ENCODE results near the gene CAMSAP2.

The CAMSAP2 gene

DNA sequence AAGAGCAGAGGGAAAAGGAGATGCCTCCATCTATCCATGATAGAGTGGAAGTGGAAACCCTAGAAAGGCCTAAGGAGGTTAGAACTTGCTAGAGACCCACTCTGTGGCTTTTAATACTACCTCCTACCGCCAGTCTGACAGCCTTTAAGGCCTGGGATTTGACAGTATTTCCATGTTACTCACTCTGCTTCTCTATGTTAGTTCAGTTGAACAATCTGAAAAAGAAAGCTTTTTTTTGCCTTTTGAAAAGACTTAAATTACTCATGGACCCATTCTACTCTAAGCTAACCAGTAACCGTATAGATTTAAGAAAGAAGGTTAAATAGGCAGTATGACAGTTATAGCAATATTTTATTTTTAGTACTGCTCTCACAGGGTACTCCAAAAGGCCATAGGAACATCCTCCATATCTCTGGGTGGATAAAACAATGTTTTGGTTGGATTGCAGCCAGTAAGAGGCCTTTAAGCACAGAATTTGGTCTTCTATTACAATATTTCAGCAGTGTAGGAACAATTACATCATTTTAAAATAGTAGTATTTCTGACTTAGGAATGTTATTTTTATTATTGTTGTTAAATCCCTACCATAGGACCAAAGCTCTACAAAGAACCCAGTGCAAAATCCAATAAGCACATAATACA, 118.1 kb downstream of the CAMSAP2 start:
- FAIRE-seq, result no peak

DNA sequence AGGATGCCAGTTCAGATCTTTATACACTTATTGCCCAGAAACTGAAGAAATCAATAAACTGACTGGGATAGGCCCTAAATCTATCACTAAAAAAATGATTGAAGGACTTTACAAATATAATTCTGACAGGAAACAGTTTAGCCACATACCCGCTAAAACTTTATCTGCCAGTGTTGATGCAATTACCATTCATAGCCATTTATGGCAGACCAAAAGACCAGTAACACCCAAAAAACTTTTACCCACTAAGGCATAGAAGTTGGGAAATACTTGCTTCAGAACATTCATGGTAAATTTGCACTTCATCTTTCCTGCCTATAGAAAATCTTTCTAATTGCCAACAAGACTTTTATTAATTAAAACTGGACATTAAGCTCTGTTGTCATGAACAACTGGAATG, 119.1 kb downstream of the CAMSAP2 start:
- no peak for FAIRE-seq

DNA sequence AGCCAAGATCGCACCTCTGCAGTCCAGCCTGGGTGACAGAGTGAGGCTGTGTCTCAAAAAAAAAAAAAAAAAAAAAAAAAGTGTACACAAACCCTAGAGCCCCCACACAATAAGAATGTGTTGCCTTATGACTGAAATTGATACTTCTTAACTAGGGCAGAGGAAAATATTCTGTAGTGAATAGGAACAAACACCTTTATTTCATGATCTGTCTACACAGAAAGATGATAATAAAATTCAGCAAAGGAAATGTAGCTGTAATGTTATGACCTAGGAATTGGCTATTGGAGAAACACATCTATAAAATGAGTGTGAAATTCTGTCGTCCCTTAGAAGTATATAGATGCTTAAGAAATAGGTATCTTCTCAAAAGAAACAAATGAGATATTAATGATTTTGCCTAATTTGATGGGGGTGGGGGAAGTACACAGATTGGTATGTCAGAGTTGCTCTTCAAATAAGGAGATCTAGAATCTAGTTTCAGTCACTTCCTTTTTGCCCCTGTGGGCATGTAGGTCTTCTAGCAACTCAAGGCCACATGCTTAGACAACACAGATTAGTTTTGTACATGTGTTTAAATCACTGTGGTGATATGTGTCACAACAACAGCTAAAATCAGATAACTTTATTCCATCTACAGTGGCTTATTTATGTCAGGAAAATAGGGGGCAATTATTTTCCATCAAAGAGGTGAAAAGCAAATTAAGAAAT, 123.4 kb downstream of the CAMSAP2 start:
- FAIRE-seq, result no peak

DNA sequence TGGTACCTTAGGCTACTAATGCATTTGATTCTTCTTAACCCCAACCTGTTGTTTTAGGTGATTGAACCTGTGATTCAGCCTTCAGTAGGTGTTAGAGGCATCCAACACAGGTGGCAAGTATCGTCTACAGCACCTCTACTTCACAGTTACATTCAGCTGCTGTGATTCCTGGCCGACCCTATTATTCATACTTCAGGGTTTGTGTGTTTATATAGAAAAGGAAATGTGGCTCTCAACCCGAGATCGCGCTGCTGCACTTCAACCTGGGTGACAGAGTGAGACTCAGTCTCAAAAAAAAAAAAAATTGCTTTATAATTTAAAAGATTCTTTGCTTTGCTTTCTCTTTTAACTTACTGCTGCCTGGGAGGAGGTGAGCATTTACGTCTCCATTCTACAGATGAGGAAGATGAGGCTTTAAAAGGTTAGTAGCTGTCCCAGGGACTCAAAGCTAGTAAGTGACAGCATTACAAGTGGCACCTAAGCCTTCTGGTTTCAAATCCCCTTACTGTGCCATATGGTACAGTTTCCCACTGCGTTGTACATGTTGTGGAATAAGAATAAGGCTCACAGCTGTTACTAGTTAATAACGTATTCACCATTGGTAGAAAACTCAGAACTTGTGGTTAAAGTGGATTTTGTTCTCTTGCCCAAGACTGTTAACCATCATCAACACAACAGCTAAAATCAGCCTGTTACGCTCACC, 124.2 kb downstream of the CAMSAP2 start:
- FAIRE-seq, result no peak

DNA sequence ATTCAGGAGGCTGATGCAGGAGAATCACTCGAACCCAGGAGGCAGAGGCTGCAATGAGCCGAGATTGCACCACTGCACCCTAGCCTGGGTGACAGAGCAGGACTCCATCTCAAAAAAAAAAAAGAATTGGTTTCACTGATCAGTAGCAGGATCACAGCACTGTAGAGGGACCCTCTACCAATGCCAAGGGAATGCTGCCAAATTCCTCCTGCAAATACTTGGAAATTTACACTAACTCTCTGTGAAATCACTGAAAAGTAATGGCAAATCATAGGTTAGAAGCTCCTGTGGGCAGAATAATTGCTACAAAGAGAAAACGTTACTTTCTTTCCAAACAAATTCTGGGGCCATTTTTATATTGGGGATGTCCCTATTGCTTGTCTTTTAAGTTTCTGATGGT, 127.4 kb downstream of the CAMSAP2 start:
- no peak for FAIRE-seq

DNA sequence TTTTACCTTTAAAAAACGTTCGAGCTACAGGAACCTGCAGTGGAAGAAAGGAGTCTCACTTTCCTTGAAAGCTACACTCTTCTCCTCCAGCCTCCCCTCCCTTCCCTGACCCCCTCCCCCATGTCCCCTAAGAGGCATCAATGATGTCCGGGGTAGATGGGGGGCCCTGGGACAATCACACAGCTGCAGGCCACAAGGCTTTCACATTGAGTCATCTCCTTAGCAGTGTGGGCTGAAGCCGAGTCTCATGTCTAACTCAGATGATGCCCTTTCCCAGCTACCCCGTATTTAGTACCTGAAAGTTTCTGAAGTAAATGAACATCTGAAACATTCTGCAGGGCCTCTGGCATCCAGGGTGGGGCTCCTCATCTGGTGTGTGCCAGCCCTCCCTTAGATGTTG, 127.8 kb downstream of the CAMSAP2 start:
- no peak for FAIRE-seq

DNA sequence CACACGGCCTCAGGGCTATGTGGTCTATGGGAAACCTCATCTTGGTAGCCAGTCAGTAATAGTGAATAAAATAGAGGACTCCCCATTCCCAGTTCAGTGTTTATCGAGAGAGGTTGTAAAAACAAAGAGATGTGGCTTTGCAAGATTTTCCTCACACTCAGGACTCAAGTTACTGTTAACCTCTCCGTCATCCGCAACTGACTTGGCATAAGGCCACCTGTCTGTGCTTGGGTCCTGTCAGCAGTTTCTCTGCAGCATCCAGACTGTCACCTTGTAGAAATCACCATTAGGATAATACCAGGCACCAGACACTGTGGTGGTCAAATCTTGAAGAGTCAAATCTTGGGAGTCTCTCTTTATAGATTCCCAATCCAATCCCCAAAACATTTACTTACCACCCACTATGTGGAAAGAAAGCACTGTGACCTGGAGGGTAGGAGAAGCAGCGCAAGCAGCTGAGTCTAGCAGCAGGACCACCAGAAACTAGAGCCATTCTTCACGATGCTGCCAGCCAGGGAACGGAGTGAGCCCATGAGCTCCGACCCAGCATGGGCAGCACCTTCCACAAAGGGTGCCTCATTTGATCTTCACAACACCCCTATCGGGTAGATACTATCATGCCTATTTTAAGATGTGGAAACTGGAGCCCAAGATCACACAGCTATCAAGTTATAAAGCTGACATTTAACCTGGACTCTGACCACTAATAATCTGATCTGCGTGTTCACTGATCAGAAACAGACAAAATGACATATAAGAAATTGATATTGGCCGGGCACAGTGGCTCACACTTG, 128.5 kb downstream of the CAMSAP2 start:
- no peak for FAIRE-seq

DNA sequence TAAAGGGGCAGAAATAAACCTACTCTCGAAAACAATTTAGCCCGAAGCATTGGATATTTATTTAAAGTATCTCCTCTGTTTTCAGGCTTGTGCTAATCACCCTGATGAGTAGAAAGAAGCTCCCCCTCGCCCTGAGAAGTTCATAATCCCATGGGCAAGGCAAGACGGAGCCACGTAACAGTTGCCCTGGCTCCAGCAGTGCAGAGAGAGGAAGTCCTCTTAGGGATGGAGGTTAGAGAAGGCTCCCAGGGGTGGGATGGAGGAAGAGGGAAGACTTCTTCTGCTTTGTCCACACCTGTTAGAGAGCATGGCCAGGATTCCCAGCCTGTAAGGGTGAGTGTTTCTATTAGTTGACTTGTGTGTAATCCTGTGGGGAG, 130.7 kb downstream of the CAMSAP2 start:
- FAIRE-seq, result no peak

DNA sequence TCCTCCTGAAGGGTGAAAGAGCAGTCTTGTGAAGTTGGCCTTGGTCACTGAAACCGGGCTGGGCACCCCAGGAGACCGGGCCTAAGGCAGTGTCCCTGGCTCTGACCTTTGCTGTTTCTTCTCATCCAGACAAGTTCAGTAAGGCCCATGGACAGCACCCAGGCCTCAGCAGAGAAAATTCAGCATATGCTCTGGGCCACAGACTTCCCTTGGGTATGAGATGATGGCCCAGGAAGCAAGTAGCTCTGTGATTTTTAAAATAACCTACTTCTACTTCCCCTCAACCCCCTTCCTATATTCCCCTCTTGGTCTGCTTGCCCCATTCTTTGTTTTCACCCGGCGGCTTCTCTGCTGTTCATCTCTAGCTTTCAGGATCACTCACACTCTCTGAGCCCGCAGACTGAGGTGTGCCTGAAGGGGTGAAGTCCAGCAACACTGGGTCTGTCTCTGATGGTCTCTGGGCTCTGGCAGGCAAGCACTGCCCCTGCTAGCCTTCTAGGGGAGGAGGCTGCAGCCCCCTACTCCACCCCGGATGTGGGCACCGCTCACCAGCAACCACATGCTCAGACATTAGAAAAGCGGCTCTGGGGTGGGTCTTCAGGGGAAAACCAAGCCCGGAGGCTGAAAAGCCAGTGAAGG, 131.2 kb downstream of the CAMSAP2 start:
- FAIRE-seq, result no peak

DNA sequence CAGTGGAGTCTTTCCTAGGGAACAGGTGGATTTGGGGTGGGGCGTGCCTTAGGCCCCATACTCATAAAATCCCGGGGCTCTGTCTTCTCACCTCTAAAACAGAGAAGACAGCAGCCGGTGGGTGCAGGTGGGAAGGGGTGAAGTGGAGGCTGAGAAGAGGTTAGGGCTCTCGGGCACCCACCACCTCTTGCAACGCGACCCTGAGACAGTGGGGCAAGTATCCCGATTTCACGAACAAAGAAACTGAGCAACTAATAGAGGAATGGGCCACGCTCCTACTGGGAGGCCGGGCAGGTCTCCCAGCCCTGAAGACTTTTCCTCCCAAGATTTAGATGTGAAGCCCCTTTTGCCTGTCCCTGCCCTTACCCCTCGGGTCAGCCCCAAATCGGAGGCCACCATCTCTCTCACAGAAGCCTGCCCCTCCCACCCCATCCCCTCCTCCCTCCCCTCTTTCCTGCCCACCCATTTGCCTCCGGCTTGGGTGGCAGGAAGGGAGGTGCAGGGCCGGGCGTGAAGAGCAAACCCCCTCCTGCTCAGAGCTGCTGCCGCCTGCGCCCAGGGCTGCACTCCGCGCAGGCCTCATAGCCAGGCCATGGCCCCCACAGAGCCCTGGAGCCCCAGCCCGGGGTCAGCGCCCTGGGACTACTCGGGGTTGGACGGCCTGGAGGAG, 133.9 kb downstream of the CAMSAP2 start, which contains the start of gene GPR25:
Gene GPR25 (plus strand): TSS at position 536 of the 670 bp plus-strand sequence. CDS start 57 bp downstream, at position 593.
- FAIRE-seq, result no peak

DNA sequence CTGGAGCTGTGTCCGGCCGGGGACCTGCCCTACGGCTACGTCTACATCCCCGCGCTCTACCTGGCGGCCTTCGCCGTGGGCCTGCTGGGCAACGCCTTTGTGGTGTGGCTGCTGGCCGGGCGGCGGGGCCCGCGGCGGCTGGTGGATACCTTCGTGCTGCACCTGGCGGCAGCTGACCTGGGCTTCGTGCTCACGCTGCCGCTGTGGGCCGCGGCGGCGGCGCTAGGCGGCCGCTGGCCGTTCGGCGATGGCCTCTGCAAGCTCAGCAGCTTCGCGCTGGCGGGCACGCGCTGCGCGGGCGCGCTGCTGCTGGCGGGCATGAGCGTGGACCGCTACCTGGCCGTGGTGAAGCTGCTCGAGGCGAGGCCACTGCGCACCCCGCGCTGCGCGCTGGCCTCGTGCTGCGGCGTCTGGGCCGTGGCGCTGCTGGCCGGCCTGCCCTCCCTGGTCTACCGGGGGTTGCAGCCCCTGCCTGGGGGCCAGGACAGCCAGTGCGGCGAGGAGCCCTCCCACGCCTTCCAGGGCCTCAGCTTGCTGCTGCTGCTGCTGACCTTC, 134.5 kb downstream of the CAMSAP2 start:
- FAIRE-seq, result no peak

DNA sequence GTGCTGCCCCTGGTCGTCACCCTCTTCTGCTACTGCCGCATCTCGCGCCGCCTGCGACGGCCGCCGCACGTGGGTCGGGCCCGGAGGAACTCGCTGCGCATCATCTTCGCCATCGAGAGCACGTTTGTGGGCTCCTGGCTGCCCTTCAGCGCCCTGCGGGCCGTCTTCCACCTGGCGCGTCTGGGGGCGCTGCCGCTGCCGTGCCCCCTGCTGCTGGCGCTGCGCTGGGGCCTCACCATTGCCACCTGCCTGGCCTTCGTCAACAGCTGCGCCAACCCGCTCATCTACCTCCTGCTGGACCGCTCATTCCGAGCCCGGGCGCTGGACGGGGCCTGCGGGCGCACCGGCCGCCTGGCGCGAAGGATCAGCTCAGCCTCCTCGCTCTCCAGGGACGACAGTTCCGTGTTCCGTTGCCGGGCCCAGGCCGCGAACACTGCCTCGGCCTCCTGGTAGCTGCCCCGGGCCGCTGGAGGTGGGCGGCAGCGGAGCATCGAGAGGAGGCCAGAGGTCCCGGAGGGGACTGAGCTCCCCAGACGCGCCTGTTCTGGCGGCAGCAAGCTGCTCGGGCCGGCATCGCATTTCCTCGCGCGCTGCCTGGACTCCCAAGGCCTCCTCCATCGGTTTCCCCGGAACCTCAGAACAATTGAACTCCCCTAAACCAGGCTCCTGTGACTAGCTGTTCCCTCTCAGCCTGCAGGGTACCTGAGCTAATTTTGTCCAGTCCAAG, 135.1 kb downstream of the CAMSAP2 start:
- FAIRE-seq, result no peak

DNA sequence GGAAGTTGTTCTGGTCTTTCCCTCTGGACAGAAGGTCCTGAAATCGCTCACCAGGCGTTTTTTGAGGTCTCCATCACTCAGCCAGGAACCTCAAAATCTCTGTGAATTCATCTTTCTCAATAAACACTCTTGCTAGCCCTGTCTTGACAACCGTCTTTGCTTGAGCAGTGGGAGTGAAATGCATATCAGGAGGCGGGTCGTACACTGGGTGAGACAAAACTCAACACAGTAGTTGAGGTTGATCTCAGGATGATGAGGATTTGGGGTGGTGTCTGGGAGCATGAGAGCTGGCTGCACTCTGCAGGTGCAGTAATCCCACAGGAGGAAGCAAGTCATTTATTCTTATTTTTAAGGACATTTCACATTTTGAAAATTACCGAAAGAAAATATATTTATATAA, 136.0 kb downstream of the CAMSAP2 start:
- FAIRE-seq, result no peak

DNA sequence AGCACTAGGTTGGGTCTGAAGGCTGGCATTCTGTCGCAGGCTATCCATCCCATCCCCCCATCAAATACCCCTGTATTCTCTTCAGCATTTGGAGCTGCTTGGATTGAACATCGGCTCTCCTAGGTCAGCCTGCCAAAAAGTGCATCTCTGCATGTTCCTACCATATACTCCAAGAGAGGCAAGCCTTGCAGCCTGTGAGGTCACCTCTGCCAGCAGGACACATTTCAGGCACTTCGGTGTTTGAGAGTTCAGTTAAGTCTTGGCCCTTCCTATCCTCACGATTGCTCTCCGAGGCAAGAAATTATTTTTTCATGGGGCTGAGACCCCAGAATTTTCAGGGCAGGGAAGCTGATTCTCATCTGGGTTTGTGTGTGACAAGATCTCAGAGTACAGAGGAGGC, 136.7 kb downstream of the CAMSAP2 start:
- no peak for FAIRE-seq

DNA sequence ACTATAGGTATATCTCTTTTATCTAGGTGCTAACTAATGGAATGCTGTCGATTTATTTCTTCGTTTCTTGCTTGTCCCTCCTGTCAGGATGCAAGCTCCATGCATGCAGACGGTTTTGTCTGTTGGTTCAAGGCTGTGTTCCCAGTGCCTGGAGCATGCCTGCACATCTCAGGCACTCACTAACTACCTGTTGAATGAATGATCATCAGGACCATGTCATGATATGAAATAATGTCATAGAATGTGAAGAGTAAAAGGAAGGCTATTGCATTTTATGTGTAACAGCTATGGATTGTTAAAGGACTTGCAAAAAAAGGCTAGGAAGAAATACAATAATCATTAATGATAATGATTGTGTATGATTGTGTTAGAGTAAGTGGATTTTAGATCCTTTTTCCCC, 138.3 kb downstream of the CAMSAP2 start:
- FAIRE-seq, result no peak

DNA sequence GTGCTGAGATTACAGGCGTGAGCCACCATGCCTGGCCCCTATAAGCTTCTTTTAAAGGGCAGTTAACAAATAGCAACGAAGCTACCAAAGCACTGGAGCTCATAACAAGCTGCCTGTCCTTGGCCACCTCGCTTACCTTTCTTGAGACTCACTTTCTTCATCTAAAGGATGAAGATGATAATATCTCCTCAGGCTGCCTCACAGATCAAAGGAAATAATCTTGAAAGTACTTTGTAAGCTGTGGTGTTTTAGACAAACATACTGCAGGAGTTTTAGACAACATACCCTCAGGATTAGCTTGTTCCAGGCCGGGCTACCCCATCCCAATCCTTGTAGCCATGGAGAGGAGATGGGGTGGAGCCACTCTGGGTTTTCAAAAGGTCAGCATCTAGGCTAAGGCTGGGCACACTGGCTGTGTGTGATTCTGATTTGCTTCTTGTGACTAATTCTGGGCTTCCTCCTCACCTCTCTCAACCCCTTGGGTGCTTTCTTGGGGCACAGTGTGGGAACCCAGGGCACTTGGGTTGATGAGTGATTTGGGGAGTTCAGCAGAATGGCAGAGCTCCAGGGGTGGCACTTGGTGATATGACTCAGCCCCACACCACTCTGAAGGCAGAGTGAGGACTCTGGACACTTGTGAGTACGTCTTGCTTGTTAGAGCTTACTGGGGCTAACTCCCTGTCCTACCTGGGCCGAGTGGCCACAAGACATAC, 139.3 kb downstream of the CAMSAP2 start:
- no peak for FAIRE-seq

DNA sequence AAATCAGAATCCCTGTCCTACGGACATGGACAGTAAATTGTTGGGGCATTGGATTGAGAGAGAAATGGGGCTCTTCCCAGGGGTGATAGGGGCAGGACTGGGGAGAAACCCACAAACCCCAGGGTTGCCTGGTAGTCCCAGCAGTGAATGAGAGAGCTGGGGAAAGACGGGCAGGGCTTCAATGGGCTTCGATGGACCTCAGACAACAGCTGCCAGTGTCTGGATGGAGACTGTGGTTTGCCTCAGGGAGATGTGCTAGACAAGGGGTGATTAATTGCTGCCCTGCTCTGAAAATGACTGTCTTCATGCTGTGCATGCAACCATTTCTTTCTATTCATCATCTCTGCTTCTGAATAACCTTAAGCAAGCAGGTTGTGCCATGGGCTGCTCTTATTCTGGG, 141.5 kb downstream of the CAMSAP2 start:
- FAIRE-seq, result no peak

DNA sequence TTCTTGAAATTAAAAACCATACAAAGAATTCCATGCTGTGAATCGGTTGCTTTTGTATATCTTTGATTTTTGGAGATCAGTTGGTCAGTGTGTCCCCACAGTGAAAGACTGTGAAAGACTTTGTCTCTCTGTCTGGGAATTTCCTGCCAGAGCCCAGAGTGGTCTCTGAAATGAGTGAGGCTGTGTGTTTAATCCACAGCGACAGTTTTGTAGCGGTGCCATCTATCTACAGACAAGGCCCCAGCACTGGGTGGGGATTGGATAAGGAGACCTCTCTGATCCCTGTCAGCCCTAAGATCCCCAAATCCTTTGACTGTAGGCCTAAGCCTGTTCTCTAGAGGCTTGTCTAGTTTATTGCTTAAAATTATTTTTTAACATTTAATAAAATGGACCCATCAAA, 144.4 kb downstream of the CAMSAP2 start:
- no peak for FAIRE-seq

DNA sequence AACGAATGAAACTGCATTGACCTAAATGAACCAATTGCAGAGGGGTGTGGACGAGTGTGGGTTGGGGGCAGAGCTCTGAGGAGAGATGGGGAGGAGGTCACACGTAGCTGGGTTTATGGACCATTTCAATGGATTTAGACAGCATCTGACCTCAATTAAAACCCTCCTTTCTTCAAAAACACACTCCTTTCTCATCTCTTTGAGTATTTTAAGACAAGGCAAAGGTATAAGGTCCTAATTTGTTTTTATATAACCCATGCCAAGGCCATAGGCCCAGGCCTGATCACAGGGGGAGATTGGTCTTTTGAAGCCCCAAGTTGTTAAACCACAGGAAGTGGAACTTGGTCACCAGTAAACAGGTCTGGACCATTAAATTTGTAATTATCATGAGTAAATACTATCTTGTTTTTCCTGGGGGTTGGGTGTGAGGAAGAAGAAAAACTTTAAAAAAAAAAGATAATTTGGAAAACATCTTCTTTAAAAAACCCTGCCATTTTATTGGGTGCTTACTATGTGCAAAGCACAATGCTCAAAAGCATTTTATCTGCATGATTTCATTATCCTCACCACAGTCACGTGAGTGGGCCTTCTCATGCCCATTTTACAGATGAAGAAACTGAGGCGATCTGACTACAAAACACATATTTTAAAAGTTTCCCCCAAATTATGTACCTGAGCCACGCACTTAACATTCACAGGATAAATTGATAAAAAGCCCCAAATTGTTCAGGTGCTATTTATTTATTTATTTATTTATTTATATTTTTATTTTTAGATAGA, 147.1 kb downstream of the CAMSAP2 start:
- FAIRE-seq, result no peak

DNA sequence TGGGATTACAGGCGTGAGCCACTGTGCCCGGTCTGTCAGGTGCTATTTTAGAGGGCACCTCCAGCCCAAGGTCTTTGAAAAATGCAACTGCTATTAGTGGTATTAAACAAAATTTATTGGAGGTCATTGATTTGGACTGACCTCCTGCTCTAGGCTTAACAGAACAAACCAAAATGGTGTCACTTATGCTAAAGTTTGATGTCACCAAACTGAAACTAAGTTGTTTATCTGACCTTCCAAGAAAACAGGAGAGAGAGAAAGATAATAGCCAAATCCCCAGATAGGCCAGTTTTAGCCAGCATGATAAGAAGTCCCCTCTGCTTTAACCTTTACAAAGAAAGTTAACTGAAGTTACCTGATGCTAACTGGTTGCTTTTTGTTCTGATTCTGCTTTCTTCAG, 147.9 kb downstream of the CAMSAP2 start:
- FAIRE-seq, result no peak

All from TTC549 (cell line).